Activated T-cell treated with anti-CD3 and anti-CD28 coated beads, Interleukin-2, amount 50 U/mL, for 48 hours (primary cell): Measurements from ENCODE around the gene MROH2B.
"Not testable (repeated sequence)": the region's sequence is repeated elsewhere in the genome, so short reads cannot be mapped to it uniquely, and the experiment has no call there.

Experiments used
- DNase-seq, 2 experiments: peaks; one replicate each; pipeline ENCODE4 v3.0.0-alpha.2; 2020

Gene MROH2B

DNA sequence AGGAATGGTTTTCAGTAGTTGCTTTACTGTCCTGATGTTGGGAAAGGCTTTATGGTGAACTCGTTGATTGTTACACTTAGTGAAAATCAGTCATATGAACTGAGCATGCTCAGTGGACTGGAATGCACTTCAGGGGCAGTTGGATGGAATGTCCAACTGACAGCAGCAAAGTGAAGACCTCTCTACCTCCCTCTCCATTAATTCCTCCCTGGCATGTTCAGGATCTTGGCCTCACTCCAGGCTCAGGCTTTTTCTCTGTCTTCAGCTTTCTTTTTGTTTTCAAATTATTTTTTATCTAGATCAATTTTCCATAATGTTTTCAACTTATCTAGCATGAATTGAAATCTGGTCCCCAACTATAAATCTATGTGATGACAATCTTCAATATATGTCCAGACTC, at the start of gene MROH2B:
TSS of gene MROH2B (minus strand) at position 101 of the 400 bp plus-strand sequence. CDS start 490 bp downstream, outside the sequence.
- DNase-seq: no peak

DNA sequence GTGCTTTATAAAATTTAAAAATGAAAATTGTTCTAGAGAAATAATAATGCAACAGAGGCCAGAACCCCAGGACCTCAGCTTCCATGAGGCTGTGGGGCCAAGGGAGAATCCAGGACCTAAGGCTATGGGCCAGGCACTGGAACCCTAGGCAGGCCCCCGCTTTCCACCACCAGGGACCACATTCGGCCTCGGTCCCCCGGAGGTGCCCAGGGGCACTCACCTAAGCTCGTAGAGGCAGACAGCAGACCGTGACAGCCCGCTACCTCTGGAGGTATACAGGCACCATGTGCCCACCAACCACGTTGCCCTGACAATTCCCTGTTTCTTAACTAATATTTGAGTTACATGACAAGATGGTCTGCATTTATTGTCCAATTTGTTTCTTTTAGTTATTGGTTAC, 49.5 kb upstream of the MROH2B start:
- no peak for DNase-seq

DNA sequence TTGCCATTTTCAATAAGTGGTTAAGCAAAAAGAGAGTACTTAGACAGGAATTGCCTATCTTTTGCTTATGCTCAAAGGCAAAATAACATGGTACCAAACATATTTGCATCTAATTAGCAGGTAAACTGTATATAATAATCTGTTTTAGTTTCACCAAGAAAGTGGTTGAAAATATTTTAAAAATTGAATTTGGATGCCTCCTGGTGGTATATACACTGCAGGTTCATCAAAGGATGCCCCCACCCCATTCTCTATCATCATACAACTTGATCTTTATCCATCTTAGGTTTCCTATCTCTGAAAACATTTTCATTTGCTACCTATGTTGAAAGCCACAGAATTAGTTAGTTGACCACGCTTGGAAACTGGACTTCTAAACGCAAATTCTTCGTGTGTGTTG, 47.0 kb upstream of the MROH2B start:
- no peak for DNase-seq

DNA sequence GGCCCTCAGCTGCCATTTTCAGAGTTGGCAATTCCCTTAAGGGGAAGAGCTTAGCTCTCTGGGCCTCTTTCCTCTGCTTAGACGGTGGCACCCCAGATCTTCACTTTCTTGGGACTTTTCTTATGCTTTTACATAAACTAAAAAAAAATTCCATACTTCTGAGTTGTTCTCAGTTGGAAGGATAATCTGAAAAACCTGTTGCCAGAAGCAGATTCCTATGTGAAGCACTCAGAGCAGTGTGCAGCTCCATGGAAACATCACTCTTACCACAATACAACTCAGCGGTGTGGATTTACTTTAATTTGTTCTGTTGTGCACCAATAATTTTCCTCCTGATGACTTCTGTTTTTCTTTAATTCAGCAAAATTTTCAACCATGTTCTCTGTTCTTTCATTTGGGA, 44.1 kb upstream of the MROH2B start:
- DNase-seq: no peak

DNA sequence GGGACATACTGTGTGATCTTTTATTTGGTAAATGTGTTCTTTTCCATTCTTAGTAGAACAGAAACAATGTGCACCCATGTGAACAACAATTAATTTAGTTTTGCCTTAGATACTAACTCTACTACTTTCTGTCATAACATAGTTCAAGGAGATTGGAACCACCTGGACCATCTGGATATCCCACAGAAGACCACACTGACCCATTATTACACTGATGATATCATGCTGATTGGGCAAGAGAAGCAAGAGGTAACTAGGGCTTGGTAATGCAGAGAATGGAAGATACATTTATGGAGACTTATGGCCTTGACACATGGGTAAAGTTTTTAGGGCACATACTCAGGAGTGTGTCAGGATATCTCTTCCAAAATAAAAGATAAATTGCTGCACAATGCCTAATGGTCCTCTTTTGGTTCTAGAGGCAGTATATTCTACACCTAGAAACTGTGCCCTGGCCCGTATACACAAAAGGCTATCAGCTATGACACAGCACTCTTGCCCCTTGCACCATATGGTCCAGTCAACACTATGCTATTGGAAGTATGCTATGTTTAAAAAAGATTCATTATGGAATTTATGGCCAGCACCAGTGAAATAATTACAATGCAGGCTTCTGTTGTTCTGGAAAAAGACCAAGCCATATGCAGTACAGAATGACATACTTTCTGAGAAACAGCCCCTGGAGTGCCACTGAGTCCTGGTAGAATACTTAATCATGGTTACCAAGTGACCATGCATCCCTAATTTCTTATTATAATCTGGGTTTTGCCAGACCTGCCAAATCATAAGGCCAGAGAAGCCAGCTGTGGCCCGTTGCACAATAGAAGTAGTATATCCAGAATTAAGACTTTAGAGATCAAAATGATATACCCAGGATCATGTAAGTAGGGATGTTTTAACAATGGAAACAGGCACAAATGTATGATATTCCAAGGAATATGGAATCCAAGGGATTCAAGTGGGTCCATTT, 41.6 kb upstream of the MROH2B start:
- DNase-seq: no peak

DNA sequence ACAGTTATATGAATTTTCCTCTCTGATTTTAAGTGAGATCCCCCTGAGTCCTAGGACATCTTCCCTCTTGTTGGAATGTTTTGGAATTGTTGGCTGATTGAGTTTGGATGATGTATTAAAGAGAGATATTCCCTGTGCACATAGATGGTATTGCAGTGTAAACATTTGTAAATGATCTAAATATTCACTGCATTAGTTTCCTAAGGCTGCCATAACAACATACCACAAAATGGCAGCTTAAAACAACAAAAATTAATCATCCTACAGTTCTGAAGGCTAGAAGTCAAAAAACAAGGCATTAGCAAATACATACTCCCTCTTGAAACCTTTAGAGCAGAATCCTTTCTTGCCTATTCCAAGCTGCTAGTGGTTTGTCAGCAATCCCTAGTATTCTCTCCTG, 38.0 kb upstream of the MROH2B start:
- DNase-seq: no peak

DNA sequence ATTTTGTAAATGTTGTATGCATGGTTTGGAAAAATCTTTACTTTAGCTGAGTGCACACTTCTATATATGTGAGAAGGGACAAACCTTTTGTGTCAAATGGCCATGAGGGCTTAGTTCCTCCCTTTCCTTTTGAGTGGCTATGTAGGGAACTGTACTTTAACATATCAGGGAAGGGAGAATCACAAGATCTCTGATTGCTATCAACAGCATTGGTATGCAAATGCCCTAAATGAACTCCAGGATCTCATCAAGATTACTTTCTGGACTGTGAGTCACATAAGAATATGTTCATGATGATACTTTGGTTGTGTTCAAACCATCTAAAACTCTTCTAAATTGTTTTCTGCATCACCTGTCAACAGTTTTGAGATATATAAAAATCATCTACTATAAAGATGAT, 31.2 kb upstream of the MROH2B start:
- DNase-seq: no peak

DNA sequence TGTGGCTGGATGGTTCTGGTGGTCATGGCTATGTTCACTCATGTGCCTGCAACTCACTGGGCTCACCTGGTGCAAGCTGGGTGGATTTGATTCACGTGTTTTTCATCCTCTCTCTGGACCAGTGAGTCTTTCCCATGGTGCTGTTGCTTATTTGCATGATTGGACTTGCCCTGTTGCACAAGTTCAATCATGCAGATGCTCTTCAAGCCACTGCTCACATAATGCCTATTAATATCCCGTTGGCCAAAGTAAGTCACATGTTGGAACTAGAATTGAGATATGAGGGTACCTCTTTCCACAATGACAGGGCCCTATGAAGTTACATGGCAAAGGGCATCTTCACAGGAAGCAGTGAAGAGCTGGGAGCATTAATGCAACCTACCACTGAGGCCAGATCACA, 26.5 kb upstream of the MROH2B start:
- no peak for DNase-seq

DNA sequence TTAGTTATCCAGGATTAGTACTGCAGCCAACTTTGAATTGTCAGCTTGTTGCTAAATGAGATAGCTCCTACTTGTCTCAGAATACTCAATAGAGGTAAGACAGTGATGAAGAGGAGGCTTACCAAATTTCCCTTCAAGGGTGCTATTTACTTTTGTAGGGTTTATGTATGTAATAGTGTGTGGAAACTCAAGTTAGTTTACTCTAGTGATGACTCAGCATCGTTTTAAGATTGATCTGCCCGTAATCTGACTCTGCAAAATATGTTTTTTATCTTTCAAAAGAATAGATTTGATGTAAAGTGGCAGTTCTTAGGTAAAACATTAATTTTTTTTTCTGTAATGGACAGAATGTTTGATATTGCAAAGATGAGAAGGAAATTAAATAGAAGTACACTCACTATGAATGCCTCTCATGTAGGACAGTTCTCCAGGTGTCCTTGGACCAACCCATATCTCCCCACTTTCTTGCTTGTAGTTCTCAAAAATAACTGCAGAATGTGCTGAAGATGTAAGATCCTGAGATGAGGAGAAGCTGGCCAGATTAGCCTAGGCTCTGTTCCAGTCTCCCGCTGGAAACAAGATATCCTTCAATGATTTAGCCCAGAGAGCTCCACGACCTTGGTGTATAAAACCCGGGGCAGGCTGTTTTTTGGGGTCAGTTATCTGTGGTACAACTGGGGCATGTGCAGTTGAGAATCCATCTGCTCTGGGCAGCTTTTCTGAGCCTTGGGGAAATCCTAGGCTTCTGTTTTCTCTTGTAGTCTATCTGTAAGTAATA, 24.4 kb upstream of the MROH2B start:
- no peak for DNase-seq

DNA sequence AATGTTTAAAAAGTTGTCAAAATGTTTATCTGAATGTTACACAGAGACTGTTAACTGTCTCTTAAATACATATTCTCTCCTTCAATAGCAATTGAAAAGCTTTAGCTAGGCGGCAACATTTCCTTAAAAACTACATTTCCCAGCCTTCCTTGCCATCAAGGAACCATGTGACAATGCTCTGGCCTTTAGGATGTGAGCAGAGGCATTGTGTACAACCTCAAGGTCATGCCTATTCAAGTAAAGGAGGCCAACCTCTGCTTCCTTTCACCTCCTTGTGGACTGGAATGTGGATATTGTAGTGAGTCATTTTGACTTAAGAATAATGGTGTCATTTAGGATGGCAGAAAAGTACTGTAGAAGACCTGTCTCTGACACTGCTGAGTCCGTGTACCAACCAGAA, 23.7 kb upstream of the MROH2B start:
- no peak for DNase-seq

DNA sequence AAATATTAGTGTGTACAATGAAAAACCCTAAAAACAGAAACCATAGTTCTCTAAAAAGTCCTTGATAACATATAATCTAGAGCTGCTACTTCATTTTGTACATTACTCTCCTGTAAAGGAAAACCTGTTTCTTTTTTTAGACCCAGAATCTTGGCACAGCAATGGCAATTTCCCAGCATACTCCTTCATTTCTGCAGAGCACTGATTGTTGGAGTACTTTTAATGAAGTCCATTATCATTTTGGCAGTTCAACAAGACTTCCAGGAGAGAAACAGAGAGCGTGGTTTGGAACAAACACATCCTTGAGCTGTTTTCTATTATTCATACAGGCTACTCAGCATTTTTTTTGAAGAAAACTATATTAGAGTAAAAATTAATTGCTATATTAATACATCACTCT, 22.7 kb upstream of the MROH2B start:
- DNase-seq: no peak

DNA sequence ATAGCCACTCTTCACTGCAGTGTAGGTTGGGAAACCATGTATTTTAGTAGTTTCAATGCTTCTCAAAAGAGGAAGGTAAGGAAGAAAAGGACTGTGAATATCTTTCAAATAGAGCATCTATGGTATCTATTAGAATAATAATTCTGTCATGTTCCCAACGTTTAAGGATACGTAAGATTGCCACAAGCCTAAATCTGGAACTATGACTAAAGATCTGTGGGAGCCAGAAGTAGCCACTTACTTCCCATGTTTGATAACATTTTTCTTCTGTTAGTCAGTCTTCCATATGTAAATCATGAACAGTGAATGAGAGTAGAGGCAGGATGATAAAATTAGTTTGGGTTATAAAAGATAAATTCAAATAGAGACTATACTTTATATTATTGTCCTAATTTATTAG, 16.3 kb upstream of the MROH2B start:
- DNase-seq: no peak

DNA sequence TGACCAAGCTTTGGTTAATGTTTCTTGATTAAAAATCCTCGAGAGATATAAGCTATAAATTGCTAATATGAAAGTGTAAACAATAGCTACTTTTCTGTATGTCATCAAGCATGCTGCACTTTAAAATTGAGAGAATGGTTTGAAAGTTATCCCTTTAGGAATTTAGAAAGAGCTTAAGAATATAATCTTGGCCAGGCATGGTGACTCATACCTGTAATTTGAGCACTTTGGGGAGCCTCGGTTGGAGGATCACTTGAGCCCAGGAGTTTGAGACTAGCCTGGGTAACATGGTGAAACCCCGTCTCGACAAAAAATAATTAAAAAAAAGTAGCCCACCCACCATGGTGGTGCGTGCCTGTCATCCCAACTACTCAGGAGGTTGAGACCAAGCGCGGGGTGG, 12.2 kb upstream of the MROH2B start:
- DNase-seq: no peak

DNA sequence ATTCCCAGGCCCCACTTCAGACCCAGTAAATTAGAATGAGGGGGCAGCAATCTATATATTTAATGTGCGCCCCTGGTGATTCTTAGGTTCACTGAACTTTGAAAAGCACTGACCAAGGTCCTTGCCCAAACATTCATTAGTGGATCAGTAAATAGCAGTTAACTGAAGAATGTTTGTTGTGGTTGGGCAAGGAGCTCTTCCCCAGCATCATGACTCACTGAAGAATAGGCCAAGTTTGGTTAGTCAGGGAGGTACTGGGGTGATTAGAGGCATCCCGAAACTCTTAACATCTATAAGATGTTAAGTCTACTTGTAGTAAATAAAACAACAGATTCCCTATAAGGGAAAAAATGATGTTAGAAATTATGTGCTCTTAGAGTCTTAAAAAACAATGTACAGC, 833 bp upstream of the MROH2B start:
- DNase-seq: no peak

DNA sequence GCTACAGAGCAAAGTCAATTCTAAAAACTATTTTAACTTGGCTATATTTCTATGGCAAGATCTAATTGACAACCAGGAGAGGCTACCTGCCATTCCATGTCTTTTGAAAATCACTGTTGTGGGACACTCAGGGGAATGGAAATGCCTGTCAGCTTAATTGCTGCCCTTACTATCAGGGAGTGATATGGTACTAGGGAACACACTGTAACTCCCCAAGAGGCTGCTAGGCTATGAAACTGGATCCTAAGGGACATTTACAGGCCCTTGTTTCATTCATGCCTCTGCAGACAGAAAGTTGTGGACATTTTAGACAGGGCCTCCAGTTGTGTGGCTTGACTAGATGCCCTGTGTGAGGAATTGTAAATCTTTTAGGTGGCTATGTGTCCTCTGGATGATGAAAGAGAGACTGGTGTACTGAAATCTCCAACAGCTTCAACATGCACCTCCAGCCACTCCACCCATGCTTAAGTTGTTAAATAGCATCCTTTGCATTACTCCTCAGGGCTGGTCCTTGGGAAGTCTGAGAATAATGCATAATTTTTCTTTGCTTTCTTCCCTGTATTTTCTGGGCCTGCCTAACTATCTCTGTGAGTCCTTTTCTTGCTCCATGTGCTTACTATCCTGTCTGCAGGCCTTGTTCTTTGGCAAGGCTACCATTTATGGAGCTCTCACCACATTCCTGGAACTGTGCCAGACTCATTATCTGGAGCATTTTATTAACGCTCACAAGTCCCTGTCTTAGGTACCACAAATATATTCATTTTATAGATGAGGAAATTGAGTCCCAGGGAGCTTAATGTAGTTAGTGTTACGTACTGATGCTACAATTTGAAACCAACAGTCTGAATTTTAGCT, 3.2 kb downstream of the MROH2B start:
- no peak for DNase-seq

DNA sequence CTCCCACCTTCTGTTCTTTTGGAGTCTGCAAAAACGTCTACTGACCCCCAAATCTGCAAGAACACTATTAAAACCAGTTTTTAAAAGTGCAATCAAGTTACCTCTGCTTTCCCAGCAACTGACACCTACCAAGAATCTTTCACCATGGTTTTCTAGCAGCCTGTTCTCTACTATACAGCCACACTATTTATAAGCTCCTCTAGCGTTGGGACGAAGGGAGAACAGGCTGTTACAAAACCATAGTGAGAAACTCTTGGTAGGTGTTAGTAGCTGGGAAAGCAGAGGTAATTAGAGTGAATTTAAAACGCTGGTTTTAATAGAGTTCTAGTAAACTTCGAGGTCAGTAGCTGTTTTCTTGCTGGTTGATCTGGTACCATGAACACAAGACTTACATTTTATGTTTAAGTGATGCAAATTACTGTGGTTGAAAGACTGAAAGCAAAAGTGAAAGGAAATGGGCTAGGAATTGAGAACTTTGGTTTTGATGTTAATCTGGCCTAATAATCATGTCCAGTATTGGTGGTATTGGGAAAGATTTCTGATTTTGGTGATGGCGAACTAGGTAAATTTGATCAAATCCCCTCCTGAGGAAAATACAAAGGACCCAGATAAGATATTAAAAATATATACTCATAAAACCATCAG, 5.3 kb downstream of the MROH2B start:
- DNase-seq: no peak

DNA sequence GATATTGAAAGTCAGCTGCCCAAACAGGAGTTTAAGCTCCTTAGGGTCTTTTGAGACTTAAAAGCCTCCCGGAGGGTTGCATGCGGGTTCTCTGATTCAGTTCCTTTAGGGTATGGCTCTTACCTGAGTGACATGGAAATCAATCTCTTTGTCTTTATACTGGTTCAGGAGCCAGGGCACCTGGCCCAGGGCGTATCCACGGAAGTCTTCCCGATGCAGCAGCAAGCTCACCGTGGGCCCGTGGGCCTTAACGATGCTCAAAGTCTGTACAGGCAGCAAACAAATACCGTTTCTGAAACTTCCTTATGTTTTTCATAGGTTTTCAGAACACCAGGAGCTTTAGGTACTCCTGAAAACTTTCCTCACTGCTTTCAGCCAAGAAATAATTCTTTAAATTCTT, 13.2 kb downstream of the MROH2B start:
- no peak for DNase-seq

DNA sequence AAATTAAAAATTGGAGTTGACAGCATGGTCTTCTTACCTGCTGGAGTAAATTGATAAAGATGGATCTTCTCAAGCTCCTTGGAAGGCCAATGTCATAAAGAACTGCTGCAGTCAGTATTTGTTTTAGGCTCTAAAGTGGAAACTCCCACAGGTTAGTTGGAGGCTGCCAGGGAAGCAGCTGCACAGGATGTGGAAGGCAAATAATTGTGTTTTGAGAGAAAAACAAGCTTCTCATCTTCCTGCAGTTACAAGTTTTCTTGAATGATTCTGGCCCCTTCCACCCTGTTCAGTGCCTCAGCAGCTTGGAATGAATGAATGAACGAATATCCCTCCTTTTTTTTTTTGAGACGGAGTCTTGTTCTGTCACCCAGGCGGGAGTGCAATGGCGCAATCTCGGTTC, 13.9 kb downstream of the MROH2B start:
- no peak for DNase-seq

DNA sequence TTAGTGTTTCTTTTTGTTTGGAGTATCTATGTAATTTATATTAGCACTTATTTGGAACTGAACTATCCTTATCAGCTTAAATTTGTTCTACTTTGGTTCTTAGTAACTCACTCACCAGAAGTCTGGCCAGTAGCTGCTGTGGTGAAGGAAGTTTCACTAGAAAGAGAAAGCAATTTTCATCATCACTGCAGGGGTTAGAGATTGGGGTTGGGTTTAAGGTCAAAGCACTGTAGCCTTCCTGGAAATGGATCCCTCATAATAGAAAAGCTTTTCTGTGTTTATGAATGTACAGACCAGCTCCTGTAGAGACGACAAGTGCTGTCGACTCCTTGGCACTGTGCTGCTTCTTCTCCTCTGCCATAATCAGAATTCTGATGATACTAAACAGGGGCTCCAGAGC, 22.2 kb downstream of the MROH2B start:
- no peak for DNase-seq

DNA sequence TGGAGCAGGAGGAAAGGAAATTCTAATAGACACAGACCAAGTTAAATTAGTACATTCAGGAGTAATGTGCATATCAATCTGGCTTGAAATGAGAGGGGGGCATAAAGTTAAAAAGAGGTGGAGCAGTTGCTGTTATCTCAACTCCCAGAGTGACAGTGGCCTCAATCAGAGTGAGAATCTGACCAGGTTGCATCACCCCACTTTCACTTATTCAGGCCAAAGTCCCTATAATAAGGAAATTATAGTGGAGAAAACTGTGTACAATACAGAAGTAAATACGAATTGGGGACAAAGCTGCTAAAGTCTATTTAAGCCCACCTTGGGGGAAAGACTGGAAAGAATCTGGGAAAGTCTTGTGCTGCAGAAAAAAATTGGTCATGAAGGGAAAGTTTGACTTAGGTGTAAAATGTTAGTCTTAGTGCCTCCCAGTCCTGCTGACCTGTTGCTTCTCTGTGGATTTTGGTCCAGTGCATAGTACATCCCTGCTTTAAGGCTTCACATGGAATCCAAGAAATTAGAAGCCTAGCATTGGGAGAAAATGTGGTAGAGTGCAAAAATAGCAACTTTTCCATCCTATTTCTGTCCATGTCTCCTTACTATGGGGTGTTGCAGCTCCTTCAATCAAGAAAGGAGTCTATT, 27.9 kb downstream of the MROH2B start:
- no peak for DNase-seq

DNA sequence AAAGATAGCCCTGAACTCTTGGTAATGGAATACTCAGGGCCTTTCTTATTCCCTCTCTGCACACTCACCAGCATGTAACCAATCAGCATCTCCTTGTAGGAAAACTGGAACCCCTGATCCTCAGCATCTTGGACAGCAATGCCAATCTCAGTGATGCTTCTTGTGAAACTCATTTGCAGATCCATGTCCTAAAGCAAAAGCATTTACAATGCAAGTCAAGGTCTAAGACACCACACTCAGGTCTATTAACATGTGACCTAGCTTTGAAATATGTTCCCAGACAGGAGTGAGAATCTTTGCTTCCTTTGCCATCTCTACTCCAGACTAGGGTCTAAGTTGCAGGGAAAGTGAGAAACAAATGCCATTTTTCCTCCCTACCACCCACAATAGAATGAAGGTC, 38.2 kb downstream of the MROH2B start:
- no peak for DNase-seq

DNA sequence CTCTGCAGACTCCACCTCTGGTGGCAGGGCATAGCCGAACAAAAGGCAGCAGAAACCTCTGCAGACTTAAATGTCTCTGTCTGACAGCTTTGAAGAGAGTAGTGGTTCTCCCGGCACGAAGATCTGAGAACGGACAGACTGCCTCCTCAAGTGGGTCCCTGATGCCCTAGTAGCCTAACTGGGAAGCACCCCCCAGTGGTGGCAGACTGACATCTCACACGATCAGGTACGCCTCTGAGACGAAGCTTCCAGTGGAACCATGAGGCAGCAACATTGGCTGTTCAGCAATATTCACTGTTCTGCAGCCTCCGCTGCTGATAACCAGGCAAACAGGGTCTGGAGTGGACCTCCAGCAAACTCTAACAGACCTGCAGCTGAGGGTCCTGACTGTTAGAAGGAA, 48.5 kb downstream of the MROH2B start:
- DNase-seq: not testable (repeated sequence)
